Fibroblast of pulmonary artery (primary cell): ENCODE data around the gene ASPN.

Source experiments
- DNase-seq: peaks from one replicate; pipeline ENCODE4 v3.0.0-alpha.2; 2010; ENCODE audit warnings: low read depth
- H3K4me3 ChIP-seq: replicated peaks from 2 replicates; pipeline ENCODE4 v1.5.1; 2011; ENCODE audit warnings: low read depth, mild to moderate bottlenecking, control low read depth, low read length, moderate library complexity
- CTCF ChIP-seq: IDR thresholded peaks from 2 replicates; pipeline ENCODE4 v1.5.1; 2011; ENCODE audit warnings: mild to moderate bottlenecking, control low read depth, low read length, inconsistent platforms; ENCODE audit errors: missing control alignments

Gene ASPN

GRCh38 chr9:92500725-92501124, 18.4 kb upstream of the ASPN start:
- no peak for TF ChIP-seq CTCF
- no peak for DNase-seq
- H3K4me3 ChIP-seq, result no peak overlapping the region

GRCh38 chr9:92499701-92500100, 17.4 kb upstream of the ASPN start:
- no peak for TF ChIP-seq CTCF
- no peak overlapping the region for H3K4me3 ChIP-seq
- no peak for DNase-seq

DNA sequence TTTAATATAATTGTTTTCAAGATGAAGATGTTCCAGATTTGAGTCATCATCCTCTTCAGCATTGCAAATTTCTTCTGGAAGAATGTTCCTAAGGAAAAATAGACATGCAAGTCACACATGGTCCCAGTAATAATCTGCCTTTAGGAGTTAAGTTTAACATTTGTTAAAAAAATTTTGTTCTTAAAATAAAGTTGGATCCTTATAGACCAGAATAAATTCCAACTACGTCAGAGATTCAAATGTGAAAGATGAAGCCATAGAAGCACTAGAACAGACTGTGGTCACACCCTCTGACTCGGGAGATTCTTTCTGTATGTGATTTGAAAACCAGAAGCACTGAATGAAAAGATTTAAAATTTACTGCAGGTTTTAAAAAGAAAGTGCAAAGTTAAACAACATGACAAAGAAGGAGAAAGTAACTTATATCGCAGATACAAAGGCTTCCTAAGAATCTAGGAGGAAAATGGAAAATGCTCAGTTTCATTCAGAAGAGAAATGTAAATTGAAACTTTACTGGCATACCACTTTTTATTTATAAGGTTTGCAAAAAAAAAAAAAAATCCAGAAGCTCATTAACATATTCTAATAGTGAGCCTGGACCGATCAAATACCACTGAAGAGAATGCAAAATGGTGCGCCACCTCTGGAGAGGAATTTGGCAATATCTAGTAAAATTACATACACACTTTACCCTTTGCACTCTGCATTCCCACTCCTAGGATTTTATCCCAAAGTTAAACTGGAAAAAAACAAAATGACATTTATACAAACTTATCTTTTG, 14.3 kb upstream of the ASPN start:
- TF ChIP-seq CTCF, result no peak
- no peak overlapping the region for H3K4me3 ChIP-seq
- no peak for DNase-seq

GRCh38 chr9:92494856-92495255, 12.6 kb upstream of the ASPN start:
- no peak for TF ChIP-seq CTCF
- H3K4me3 ChIP-seq, result no peak overlapping the region
- no peak for DNase-seq

DNA sequence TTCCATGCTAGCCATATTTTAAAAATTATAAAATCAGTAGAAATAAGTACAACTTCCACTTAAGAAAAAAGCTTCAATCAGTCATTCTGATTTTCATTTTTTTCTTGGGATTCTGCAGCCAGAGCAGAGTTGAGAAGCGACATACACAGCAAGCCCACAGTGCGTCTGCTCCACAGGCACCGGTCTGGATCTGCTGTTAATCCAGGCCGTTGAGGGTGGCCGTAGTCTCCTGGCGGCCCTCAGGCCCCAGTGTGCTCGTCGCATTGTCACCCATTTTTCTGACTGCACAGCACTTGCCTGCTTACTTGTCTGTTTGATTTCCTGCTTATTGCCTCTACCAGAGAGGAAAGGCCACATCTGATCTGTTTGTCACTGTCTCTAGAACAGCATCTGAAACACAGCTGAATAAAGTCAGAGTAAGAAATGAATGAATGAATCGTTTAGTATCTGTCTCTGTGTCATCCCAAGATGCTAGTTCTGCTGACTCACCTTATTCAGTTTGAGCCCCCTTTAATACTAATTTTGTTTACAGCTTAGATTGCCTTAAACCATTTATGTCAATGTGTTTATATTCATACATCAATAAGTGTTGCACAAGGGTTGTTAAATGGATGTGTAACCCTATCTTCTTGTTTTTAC, 11.6 kb upstream of the ASPN start:
- H3K4me3 ChIP-seq, result no peak overlapping the region
- TF ChIP-seq CTCF, result no peak
- no peak for DNase-seq

DNA sequence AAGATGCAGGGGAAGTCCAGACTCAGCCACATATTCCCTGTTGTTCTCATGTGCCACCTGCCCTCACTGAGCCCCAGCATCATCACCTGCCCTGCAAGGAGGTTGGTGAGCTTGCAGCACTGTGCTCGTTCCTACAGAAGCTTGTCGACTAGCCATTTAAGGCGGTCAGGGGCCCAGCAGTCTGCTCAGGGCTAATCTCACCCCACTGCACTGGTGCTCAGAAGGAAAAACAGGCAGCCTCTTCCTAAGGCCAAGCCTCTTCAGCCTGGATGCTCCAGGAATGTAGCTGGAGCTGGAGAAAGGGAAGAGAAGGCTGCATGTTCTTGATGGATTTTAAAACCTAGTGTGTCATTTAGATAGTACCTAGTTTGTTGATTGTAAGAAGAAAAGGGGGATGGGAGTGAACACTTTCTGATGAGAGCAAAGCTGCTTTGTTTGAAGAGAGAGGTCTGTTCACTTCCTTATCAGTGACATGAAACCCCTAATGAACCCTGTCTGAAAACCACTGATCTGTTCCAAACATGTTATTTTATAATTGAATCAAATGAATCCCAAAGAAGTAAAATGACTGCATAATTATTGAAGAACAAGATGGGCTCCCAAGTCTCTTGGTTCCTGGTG, 10.6 kb upstream of the ASPN start:
- no peak for DNase-seq
- H3K4me3 ChIP-seq, result no peak overlapping the region
- no peak for TF ChIP-seq CTCF
